T-helper 2 cell (primary cell): ENCODE measurements around the gene MYL6B.

Experiments used
- DNase-seq, 5 experiments: peaks; one replicate each; pipeline versions ENCODE4 v3.0.0 to v3.0.0-alpha.2; 2012 to 2022

Gene MYL6B

GRCh38 chr12:56124133-56124532 lies 28.3 kb upstream of the MYL6B start:
- DNase-seq: no peak

DNA sequence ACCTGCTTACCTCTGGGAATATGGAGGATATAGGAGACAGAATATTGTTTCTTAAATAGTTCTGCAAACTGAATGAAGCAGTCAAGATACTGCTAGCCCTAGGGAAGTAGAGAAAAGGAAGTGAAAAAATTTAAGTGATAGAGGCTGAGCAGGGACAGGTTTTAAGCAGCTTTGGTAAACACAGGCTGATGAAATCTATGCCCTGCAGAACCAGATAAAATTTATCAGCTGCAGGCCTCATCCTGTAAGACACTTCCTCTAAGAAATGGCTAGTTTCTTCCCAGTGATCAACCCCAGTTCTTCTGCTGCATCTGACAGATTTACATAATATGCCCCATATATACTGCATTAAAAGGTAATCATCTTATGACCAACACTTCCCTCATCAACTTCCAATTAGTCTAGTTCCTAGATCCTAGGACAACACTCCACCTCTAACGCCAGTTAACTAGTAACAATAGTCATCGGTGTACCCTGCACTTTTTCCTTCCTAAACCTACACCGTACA lies 25.6 kb upstream of the MYL6B start:
- DNase-seq: peak in 1 of 5 experiments; percentile 41

- no peak for DNase-seq
Measured at GRCh38 chr12:56127485-56127887, 24.9 kb upstream of the MYL6B start.

- DNase-seq: peak; percentile 83 to 100 (median 97)
Measured at GRCh38 chr12:56127888-56128669, 24.3 kb upstream of the MYL6B start, which contains the start of gene ESYT1. TSS of gene ESYT1 (plus strand) at chr12:56128267. CDS start at chr12:56128320, 53 bp downstream.

GRCh38 chr12:56128670-56129205 lies 23.6 kb upstream of the MYL6B start:
- peak in 1 of 5 experiments; percentile 31 for DNase-seq

DNA sequence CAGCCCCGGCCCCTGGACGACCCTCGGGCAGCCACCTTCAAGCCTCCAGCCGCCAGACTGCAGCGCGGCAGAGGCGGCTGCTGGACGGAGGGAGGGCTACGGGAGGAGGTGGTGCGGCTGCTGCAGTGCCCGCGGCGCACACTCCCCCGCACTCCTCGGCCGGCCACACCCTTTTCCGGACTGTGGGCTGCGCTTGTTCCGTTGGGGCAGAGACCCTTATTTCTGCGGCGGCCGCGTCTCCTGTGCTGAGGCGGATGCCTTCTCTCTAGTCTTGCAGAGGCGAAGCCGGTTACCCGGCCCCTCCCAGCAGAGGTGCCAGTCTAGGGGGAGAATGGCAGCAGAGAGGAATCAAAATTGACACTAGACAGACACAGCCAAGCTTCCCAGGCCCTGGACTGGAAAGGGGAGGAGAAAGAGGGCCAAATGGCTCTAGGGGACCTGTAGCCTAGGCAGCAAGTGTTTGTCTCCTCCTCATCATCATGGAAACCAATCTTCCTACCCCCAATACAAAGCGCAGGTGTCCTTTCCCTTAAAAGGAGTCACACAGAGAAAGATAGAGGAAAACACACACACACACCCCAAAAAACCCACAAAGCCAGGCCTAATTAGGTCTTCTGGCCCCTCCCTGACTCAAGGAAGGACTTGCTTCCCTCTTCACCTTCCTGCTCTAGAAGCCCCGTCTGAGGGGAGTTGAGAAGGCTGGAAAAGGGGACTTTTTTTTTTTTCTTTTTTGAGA lies 23.0 kb upstream of the MYL6B start:
- peak; percentile 30 to 89 (median 59) for DNase-seq

DNA sequence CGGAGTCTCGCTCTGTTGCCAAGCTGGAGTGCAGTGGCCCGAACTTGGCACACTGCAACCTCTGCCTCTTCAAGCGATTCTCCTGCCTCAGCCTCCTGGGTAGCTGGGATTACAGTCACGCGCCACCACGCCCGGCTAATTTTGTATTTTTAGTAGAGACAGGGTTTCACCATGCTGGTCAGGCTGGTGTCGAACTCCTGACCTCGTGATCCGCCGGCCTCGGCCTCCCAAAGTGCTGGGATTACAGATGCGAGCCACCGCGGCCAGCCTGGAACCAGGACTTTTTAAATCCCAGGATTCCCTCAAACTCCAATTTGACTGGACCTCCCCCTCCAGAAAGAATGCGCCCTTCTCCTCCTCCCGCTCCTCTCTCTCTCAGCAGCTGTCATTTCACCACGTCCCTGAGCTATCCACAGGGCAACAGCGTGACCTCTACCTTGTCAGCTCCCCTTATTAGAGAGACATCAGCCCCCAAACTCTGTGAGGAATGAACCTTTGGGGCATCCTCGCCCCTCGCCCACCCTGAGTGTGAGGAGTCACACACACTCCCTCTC lies 22.4 kb upstream of the MYL6B start:
- no peak for DNase-seq

DNA sequence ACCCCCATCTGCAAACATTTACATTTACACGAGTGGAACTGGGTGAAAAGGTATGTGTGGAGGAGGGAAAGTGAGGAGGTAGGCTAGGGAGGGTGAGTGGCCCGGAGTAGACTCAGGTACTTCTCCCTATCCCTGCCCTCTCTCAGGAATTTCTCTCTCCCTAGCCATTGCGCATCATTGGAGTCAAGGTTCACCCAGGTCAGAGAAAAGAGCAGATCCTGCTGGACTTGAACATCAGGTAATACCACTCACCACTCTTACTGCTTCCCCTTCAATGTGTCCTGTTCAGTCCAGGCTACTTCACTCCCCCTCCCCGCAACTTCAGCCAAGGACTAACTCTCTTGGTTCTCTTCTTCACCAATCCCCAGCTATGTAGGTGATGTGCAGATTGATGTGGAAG lies 21.5 kb upstream of the MYL6B start:
- DNase-seq: no peak

GRCh38 chr12:56134897-56135296 lies 17.5 kb upstream of the MYL6B start:
- DNase-seq: no peak

GRCh38 chr12:56137853-56138571 lies 14.4 kb upstream of the MYL6B start:
- DNase-seq: no peak

DNA sequence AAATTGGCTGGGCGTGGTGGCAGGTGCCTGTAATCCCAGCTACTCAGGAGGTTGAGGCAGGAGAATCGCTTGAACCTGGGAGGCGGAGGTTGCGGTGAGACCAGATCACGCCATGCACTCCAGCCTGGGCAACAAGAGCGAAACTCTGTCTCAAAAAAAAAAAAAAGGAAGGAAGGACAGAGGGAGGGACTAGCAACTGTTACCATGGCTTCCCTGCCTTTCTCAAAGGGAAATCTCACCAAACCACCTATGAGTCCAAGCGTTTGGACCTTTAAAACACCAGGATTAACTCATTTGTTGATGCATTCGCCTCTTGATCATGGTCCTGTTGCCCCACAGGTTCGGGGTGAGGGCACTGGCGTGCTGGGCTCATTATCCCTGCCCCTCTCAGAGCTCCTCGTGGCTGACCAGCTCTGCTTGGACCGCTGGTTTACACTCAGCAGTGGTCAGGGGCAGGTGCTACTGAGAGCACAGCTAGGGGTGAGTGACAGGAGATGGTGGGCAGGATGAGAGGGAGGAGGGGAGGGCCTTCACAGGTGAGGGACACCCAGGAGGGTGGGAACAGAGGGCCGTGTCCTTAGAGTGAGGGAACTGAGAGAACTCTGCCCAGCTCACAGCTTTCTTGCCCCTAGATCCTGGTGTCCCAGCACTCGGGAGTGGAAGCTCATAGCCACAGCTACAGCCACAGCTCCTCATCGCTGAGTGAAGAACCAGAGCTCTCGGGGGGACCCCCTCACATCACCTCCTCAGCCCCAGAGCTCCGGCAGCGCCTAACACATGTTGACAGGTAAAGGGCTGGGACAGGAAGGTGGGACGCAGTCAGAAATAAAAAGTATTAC lies 10.2 kb upstream of the MYL6B start:
- DNase-seq: no peak

GRCh38 chr12:56143217-56143616 lies 9.2 kb upstream of the MYL6B start:
- DNase-seq: no peak

- DNase-seq: no peak
Measured at GRCh38 chr12:56143870-56144269, 8.5 kb upstream of the MYL6B start.

DNA sequence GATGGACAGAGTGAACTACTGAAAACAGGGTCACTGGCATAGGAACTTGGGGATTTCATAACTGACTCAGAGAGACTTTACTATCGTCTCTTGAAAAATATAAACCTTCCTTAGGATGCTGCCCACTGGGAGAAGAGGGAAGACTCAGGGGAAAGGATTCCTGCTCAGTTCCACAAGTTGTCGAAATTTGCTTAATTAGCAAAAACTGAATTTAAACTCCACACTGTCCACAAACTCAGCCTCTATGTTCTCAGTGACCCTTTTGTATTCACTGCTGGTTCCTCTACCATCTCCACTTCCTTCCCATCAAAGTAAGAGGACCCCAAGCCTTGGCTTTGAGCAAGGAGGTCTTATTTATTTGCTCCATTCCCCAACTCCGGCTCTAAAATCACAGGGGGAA lies 7.2 kb upstream of the MYL6B start:
- no peak for DNase-seq

GRCh38 chr12:56146492-56147460 lies 5.6 kb upstream of the MYL6B start:
- DNase-seq: no peak

DNA sequence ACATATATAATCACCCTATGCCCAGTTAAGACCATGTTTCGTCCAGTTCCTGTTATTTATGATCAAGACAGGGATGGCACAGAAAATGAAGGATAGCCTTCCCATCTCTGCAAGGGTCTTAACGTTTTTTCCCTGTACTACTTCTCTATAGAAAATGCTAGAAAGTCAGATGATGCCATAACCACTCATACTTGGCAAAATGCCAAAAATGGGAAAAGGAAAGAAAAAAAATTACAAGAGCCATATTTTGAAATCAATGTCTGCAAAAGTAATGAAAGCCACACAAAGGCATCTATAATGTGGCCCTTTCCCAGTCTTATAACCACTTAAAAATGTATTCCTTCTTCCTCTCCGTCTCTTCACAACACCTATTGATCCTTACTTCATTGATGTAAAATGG lies 1.8 kb upstream of the MYL6B start:
- DNase-seq: no peak

- DNase-seq: peak; percentile 24 to 83 (median 53)
Measured at GRCh38 chr12:56151672-56152131, 685 bp upstream of the MYL6B start.

GRCh38 chr12:56152756-56153677 lies 630 bp downstream of the MYL6B start:
- DNase-seq: no peak

DNA sequence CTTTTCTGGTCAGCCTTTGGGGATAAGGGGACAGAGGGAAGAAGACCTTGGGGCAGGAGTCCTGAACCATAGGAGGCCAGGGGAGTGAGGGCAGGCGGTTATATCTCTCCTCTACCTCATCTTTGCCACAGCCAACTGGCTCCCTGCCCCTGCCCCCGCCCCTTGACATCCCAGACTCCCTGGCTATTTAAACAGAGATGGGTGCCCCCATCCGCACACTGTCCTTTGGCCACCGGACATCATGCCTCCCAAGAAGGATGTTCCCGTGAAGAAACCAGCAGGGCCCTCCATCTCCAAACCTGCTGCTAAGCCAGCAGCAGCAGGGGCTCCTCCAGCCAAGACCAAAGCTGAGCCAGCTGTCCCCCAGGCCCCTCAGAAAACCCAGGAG lies 1.3 kb downstream of the MYL6B start:
- no peak for DNase-seq
